WTC11 (cell line): ENCODE measurements around the gene RGS18. TPM values are rescaled to one million over a fixed set of nuclear protein-coding genes. Genes with fewer than 3 reads are reported as not detected.

Experiments
- ATAC-seq: fragments of 200-7000 bp; cut with Tn5 transposase; 2 replicates; pipeline ENCODE4 v1.10.0; 2021; ENCODE audit warnings: mild to moderate bottlenecking, moderate library complexity
- CTCF ChIA-PET: fragments of 300-600 bp; sonication (Branson Sonifier 250); formaldehyde crosslinking; loops from one replicate; lab custom pipeline; 2021; ENCODE audit warnings: antibody characterized with exemption; lab: Charles Lee
- POLR2A ChIA-PET: fragments of 350-600 bp; sonication (Branson Sonifier 250); formaldehyde crosslinking; loops from one replicate; lab custom pipeline; 2021; ENCODE audit warnings: antibody characterized with exemption; lab: Charles Lee
- DNase-seq: peaks from one replicate; pipeline ENCODE4 v3.0.0; 2021; ENCODE audit warnings: low spot score
- H3K27ac Mint-ChIP-seq: 2 replicates; pipeline ENCODE4 v1.8.0; 2021; ENCODE audit warnings: mixed read lengths
- H3K27me3 Mint-ChIP-seq: 2 replicates; pipeline ENCODE4 v1.8.0; 2021; ENCODE audit warnings: low read depth, mild to moderate bottlenecking, moderate library complexity, mixed read lengths
- H3K36me3 Mint-ChIP-seq: 2 replicates; pipeline ENCODE4 v1.8.0; 2021; ENCODE audit warnings: mixed read lengths
- H3K4me1 Mint-ChIP-seq: 2 replicates; pipeline ENCODE4 v1.8.0; 2022; ENCODE audit warnings: mixed read lengths
- H3K4me3 Mint-ChIP-seq: 2 replicates; pipeline ENCODE4 v1.8.0; 2021; ENCODE audit warnings: mild to moderate bottlenecking, moderate library complexity, mixed read lengths
- H3K9me3 Mint-ChIP-seq: 2 replicates; pipeline ENCODE4 v1.8.0; 2021; ENCODE audit warnings: mixed read lengths
- CBFB ChIP-seq: sonication (generic); formaldehyde crosslinking; IDR thresholded peaks from 2 replicates; pipeline ENCODE4 v1.8.1; 2022; ENCODE audit warnings: mild to moderate bottlenecking, low read depth, missing genetic modification reagents
- CTCF ChIP-seq: fragments of 200-600 bp; IDR thresholded peaks from 2 replicates; pipeline ENCODE4 v1.8.0; 2022; ENCODE audit warnings: antibody characterized with exemption
- ESRRA ChIP-seq: sonication (generic); formaldehyde crosslinking; IDR thresholded peaks from 2 replicates; pipeline ENCODE4 v1.8.1; 2022; ENCODE audit warnings: mild to moderate bottlenecking, missing genetic modification reagents, borderline replicate concordance
- FOXP4 ChIP-seq: sonication (generic); formaldehyde crosslinking; IDR thresholded peaks from 2 replicates; pipeline ENCODE4 v1.8.0; 2022; ENCODE audit warnings: mild to moderate bottlenecking, missing genetic modification reagents
- HMGA2 ChIP-seq: fragments of 250-450 bp; sonication (Bioruptor Pico); IDR thresholded peaks from 2 replicates; pipeline ENCODE4 v1.4.0; 2021; ENCODE audit warnings: mild to moderate bottlenecking, moderate library complexity
- JUN ChIP-seq: sonication (generic); formaldehyde crosslinking; IDR thresholded peaks from 2 replicates; pipeline ENCODE4 v1.8.0; 2023; ENCODE audit warnings: mild to moderate bottlenecking, missing genetic modification reagents
- NR1H2 ChIP-seq: sonication (generic); formaldehyde crosslinking; IDR thresholded peaks from 2 replicates; pipeline ENCODE4 v1.9.0; 2021; ENCODE audit warnings: mild to moderate bottlenecking, moderate library complexity, missing genetic modification reagents
- NR3C1 ChIP-seq: sonication (generic); formaldehyde crosslinking; conservative IDR thresholded peaks from 2 replicates; pipeline ENCODE4 v1.8.1; 2023; ENCODE audit warnings: low read depth, mild to moderate bottlenecking, missing genetic modification reagents
- SMAD4 ChIP-seq: sonication (generic); formaldehyde crosslinking; IDR thresholded peaks from 2 replicates; pipeline ENCODE4 v1.8.0; 2022; ENCODE audit warnings: mild to moderate bottlenecking, missing genetic modification reagents
- ZBTB21 ChIP-seq: sonication (generic); formaldehyde crosslinking; IDR thresholded peaks from 2 replicates; pipeline ENCODE4 v1.8.1; 2023; ENCODE audit warnings: mild to moderate bottlenecking, missing genetic modification reagents, borderline replicate concordance
- ZNF138 ChIP-seq: sonication (generic); formaldehyde crosslinking; conservative IDR thresholded peaks from 2 replicates; pipeline ENCODE4 v1.8.1; 2022; ENCODE audit warnings: mild to moderate bottlenecking, moderate library complexity, missing genetic modification reagents
- ZNF396 ChIP-seq: fragments of 250-450 bp; sonication (Bioruptor Pico); IDR thresholded peaks from 2 replicates; pipeline ENCODE4 v1.8.0; 2021; ENCODE audit warnings: mild to moderate bottlenecking, moderate library complexity, borderline replicate concordance
- ZNF423 ChIP-seq: fragments of 250-450 bp; sonication (Bioruptor Pico); IDR thresholded peaks from 2 replicates; pipeline ENCODE4 v2.1.2; 2022; ENCODE audit warnings: mild to moderate bottlenecking, moderate library complexity
- ZNF512 ChIP-seq: sonication (generic); formaldehyde crosslinking; IDR thresholded peaks from 2 replicates; pipeline ENCODE4 v1.8.1; 2022; ENCODE audit warnings: missing genetic modification reagents, borderline replicate concordance
- total RNA-seq: library from RNA; stranded (reverse); gene quantifications from 3 replicates; pipeline ENCODE4 v1.2.3, GENCODE V29; 2021
- TF ChIP-seq, protein P1 (sequence below): sonication (generic); formaldehyde crosslinking; IDR thresholded peaks from 2 replicates; pipeline ENCODE4 v1.8.1; 2022; ENCODE audit warnings: mild to moderate bottlenecking, moderate library complexity, missing genetic modification reagents
- TF ChIP-seq, protein P2 (sequence below): sonication (generic); formaldehyde crosslinking; IDR thresholded peaks from 2 replicates; pipeline ENCODE4 v1.8.0; 2023; ENCODE audit warnings: missing genetic modification reagents, mild to moderate bottlenecking, borderline replicate concordance
- TF ChIP-seq, protein P3 (sequence below): sonication (generic); formaldehyde crosslinking; IDR thresholded peaks from 2 replicates; pipeline ENCODE4 v1.8.0; 2022; ENCODE audit warnings: missing genetic modification reagents
- TF ChIP-seq, protein P4 (sequence below): fragments of 250-450 bp; sonication (Bioruptor Pico); IDR thresholded peaks from 2 replicates; pipeline ENCODE4 v1.9.0; 2021; ENCODE audit warnings: mild to moderate bottlenecking, borderline replicate concordance

The RGS18 gene
- total RNA-seq, 1 experiment from 2014 or later: not detected

DNA sequence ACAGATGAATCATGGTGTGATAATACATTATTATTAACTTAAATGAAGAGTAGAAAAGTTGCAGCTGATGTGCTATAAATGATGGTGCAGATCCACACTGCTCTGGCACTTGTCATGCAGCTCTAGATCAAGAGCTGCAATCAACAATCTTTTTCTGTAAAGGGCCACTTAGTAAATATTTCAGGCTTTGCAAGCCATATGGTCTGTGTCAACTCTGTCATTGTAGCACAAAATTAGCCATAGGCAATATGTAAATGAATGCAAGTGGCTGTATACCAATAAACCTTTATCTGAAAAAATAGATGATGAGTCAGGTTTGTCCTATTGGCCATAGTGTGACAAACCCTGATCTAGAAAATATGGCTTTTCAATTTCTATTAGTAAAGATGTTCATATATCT, 66.6 kb downstream of the RGS18 start (continued):
- TF ChIP-seq ESRRA (no peak), SMAD4 (CRISPR knock-in tag) (no peak), ZBTB21 (CRISPR knock-in tag) (no peak), ZNF423 (CRISPR knock-in tag) (no peak), CTCF (no peak), CBFB (CRISPR knock-in tag) (no peak)
- TF ChIP-seq, protein P1, sequence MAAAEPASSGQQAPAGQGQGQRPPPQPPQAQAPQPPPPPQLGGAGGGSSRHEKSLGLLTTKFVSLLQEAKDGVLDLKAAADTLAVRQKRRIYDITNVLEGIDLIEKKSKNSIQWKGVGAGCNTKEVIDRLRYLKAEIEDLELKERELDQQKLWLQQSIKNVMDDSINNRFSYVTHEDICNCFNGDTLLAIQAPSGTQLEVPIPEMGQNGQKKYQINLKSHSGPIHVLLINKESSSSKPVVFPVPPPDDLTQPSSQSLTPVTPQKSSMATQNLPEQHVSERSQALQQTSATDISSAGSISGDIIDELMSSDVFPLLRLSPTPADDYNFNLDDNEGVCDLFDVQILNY (CRISPR knock-in tag): no peak

GRCh38 chr1:192225266-192225665, 67.0 kb downstream of the RGS18 start:
- TF ChIP-seq HMGA2 (CRISPR knock-in tag) (no peak), FOXP4 (CRISPR knock-in tag) (no peak), ESRRA (no peak), JUN (CRISPR knock-in tag) (no peak), NR1H2 (CRISPR knock-in tag) (no peak), NR3C1 (CRISPR knock-in tag) (no peak), ZNF138 (no peak), ZNF396 (CRISPR knock-in tag) (no peak), ZNF512 (CRISPR knock-in tag) (no peak)
- TF ChIP-seq, protein P2, sequence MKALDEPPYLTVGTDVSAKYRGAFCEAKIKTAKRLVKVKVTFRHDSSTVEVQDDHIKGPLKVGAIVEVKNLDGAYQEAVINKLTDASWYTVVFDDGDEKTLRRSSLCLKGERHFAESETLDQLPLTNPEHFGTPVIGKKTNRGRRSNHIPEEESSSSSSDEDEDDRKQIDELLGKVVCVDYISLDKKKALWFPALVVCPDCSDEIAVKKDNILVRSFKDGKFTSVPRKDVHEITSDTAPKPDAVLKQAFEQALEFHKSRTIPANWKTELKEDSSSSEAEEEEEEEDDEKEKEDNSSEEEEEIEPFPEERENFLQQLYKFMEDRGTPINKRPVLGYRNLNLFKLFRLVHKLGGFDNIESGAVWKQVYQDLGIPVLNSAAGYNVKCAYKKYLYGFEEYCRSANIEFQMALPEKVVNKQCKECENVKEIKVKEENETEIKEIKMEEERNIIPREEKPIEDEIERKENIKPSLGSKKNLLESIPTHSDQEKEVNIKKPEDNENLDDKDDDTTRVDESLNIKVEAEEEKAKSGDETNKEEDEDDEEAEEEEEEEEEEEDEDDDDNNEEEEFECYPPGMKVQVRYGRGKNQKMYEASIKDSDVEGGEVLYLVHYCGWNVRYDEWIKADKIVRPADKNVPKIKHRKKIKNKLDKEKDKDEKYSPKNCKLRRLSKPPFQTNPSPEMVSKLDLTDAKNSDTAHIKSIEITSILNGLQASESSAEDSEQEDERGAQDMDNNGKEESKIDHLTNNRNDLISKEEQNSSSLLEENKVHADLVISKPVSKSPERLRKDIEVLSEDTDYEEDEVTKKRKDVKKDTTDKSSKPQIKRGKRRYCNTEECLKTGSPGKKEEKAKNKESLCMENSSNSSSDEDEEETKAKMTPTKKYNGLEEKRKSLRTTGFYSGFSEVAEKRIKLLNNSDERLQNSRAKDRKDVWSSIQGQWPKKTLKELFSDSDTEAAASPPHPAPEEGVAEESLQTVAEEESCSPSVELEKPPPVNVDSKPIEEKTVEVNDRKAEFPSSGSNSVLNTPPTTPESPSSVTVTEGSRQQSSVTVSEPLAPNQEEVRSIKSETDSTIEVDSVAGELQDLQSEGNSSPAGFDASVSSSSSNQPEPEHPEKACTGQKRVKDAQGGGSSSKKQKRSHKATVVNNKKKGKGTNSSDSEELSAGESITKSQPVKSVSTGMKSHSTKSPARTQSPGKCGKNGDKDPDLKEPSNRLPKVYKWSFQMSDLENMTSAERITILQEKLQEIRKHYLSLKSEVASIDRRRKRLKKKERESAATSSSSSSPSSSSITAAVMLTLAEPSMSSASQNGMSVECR (CRISPR knock-in tag): no peak
- TF ChIP-seq, protein P3, sequence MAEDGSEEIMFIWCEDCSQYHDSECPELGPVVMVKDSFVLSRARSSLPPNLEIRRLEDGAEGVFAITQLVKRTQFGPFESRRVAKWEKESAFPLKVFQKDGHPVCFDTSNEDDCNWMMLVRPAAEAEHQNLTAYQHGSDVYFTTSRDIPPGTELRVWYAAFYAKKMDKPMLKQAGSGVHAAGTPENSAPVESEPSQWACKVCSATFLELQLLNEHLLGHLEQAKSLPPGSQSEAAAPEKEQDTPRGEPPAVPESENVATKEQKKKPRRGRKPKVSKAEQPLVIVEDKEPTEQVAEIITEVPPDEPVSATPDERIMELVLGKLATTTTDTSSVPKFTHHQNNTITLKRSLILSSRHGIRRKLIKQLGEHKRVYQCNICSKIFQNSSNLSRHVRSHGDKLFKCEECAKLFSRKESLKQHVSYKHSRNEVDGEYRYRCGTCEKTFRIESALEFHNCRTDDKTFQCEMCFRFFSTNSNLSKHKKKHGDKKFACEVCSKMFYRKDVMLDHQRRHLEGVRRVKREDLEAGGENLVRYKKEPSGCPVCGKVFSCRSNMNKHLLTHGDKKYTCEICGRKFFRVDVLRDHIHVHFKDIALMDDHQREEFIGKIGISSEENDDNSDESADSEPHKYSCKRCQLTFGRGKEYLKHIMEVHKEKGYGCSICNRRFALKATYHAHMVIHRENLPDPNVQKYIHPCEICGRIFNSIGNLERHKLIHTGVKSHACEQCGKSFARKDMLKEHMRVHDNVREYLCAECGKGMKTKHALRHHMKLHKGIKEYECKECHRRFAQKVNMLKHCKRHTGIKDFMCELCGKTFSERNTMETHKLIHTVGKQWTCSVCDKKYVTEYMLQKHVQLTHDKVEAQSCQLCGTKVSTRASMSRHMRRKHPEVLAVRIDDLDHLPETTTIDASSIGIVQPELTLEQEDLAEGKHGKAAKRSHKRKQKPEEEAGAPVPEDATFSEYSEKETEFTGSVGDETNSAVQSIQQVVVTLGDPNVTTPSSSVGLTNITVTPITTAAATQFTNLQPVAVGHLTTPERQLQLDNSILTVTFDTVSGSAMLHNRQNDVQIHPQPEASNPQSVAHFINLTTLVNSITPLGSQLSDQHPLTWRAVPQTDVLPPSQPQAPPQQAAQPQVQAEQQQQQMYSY: no peak
- TF ChIP-seq, protein P4, sequence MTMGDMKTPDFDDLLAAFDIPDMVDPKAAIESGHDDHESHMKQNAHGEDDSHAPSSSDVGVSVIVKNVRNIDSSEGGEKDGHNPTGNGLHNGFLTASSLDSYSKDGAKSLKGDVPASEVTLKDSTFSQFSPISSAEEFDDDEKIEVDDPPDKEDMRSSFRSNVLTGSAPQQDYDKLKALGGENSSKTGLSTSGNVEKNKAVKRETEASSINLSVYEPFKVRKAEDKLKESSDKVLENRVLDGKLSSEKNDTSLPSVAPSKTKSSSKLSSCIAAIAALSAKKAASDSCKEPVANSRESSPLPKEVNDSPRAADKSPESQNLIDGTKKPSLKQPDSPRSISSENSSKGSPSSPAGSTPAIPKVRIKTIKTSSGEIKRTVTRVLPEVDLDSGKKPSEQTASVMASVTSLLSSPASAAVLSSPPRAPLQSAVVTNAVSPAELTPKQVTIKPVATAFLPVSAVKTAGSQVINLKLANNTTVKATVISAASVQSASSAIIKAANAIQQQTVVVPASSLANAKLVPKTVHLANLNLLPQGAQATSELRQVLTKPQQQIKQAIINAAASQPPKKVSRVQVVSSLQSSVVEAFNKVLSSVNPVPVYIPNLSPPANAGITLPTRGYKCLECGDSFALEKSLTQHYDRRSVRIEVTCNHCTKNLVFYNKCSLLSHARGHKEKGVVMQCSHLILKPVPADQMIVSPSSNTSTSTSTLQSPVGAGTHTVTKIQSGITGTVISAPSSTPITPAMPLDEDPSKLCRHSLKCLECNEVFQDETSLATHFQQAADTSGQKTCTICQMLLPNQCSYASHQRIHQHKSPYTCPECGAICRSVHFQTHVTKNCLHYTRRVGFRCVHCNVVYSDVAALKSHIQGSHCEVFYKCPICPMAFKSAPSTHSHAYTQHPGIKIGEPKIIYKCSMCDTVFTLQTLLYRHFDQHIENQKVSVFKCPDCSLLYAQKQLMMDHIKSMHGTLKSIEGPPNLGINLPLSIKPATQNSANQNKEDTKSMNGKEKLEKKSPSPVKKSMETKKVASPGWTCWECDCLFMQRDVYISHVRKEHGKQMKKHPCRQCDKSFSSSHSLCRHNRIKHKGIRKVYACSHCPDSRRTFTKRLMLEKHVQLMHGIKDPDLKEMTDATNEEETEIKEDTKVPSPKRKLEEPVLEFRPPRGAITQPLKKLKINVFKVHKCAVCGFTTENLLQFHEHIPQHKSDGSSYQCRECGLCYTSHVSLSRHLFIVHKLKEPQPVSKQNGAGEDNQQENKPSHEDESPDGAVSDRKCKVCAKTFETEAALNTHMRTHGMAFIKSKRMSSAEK (CRISPR knock-in tag): no peak
- peak; percentile 62 for ATAC-seq
- ChIA-PET CTCF (no interaction called here), POLR2A (no interaction called here)
- no peak for DNase-seq
- H3K36me3 Mint-ChIP-seq: no peaks in the 10 kb centered on the region
- no peak overlapping the region for H3K4me3 Mint-ChIP-seq
- no peaks in the 10 kb centered on the region for H3K27me3 Mint-ChIP-seq
- 0 out of 2 replicates have a peak, but pooled peaks cover 5% of the 10 kb centered on the region for H3K9me3 Mint-ChIP-seq
- H3K4me1 Mint-ChIP-seq: peaks cover 9% of the 10 kb centered on the region
- H3K27ac Mint-ChIP-seq: no peak overlapping the region
